Measurements from ENCODE around the gene PCMTD2.

Gene PCMTD2

GRCh38 chr20:64236137-64237088 is 19.1 kb upstream of the PCMTD2 start:
- H3K4me3 ChIP-seq (ENCODE audit: low read depth, low read length): no peak overlapping the region
- DNase-seq (ENCODE audit: low read depth): no peak
- TF ChIP-seq POLR2A (IDR thresholded peaks at IDR 0.05; ENCODE audit: extremely low read depth, insufficient read length): no peak

GRCh38 chr20:64237316-64237715 is 18.2 kb upstream of the PCMTD2 start:
- no peak for TF ChIP-seq CTCF (IDR thresholded peaks at IDR 0.05; ENCODE audit: low read depth, low read length)
- TF ChIP-seq POLR2A (IDR thresholded peaks at IDR 0.05; ENCODE audit: extremely low read depth, insufficient read length): no peak
- no peak for TF ChIP-seq MAX (IDR thresholded peaks at IDR 0.05; ENCODE audit: low read depth, low read length)
- TF ChIP-seq MYC (IDR thresholded peaks at IDR 0.05; ENCODE audit: low read depth, low read length): no peak
- no peak overlapping the region for H3K4me3 ChIP-seq (ENCODE audit: low read depth, low read length)
- no peak for DNase-seq (ENCODE audit: low read depth)

GRCh38 chr20:64238115-64238825 is 17.3 kb upstream of the PCMTD2 start:
- TF ChIP-seq MYC (IDR thresholded peaks at IDR 0.05; ENCODE audit: low read depth, low read length) (no peak), POLR2A (IDR thresholded peaks at IDR 0.05; ENCODE audit: extremely low read depth, insufficient read length) (no peak), CTCF (IDR thresholded peaks at IDR 0.05; ENCODE audit: low read depth, low read length) (no peak), MAX (IDR thresholded peaks at IDR 0.05; ENCODE audit: low read depth, low read length) (no peak)
- no peak for DNase-seq (ENCODE audit: low read depth)
- no peak overlapping the region for H3K4me3 ChIP-seq (ENCODE audit: low read depth, low read length)

- TF ChIP-seq MYC (IDR thresholded peaks at IDR 0.05; ENCODE audit: low read depth, low read length) (no peak), CTCF (IDR thresholded peaks at IDR 0.05; ENCODE audit: low read depth, low read length) (no peak), POLR2A (IDR thresholded peaks at IDR 0.05; ENCODE audit: extremely low read depth, insufficient read length) (no peak), MAX (IDR thresholded peaks at IDR 0.05; ENCODE audit: low read depth, low read length) (no peak)
- H3K4me3 ChIP-seq (ENCODE audit: low read depth, low read length): no peak overlapping the region
- DNase-seq (ENCODE audit: low read depth): no peak
Measured at GRCh38 chr20:64238851-64239387, 16.6 kb upstream of the PCMTD2 start.

GRCh38 chr20:64239449-64240242 is 15.9 kb upstream of the PCMTD2 start:
- no peak for DNase-seq (ENCODE audit: low read depth)
- TF ChIP-seq MAX (IDR thresholded peaks at IDR 0.05; ENCODE audit: low read depth, low read length): no peak
- no peak overlapping the region for H3K4me3 ChIP-seq (ENCODE audit: low read depth, low read length)

- H3K4me3 ChIP-seq (ENCODE audit: low read depth, low read length): no peak overlapping the region
- no peak for DNase-seq (ENCODE audit: low read depth)
- TF ChIP-seq POLR2A (IDR thresholded peaks at IDR 0.05; ENCODE audit: extremely low read depth, insufficient read length) (no peak), CTCF (IDR thresholded peaks at IDR 0.05; ENCODE audit: low read depth, low read length) (no peak), MAX (IDR thresholded peaks at IDR 0.05; ENCODE audit: low read depth, low read length) (no peak), MYC (IDR thresholded peaks at IDR 0.05; ENCODE audit: low read depth, low read length) (no peak)
Measured at GRCh38 chr20:64240243-64241015, 15.1 kb upstream of the PCMTD2 start.
